H1 (cell line): ENCODE results near the gene CEACAM7. TPM values are rescaled to one million over a fixed set of nuclear protein-coding genes. Genes with fewer than 3 reads are reported as not detected.

Experiments used
- CHD1 ChIP-seq: IDR thresholded peaks from 2 replicates; pipeline ENCODE4 v1.6.1; 2012; ENCODE audit warnings: low read depth, low read length, improper control_type of control experiment
- KDM4A ChIP-seq: IDR thresholded peaks from one replicate; pipeline ENCODE4 v1.7.1; 2012; ENCODE audit warnings: low read depth, mild to moderate bottlenecking, moderate library complexity, low read length, inconsistent platforms; ENCODE audit not compliant: severe bottlenecking
- NANOG ChIP-seq: IDR thresholded peaks from 2 replicates; pipeline ENCODE4 v1.6.1; 2011; ENCODE audit warnings: low read length, low read depth, mild to moderate bottlenecking, inconsistent platforms; ENCODE audit not compliant: insufficient read depth, poor library complexity, severe bottlenecking
- SP1 ChIP-seq: IDR thresholded peaks from 2 replicates; pipeline ENCODE4 v1.6.1; 2011; ENCODE audit warnings: low read depth, low read length
- SRF ChIP-seq: IDR thresholded peaks from 2 replicates; pipeline ENCODE4 v1.6.1; 2011; ENCODE audit warnings: mild to moderate bottlenecking, low read depth, low read length, moderate library complexity
- TAF1 ChIP-seq: IDR thresholded peaks from 2 replicates; pipeline ENCODE4 v1.6.1; 2011; ENCODE audit warnings: mild to moderate bottlenecking, low read depth, low read length
- TAF7 ChIP-seq: optimal IDR thresholded peaks from 2 replicates; pipeline ENCODE3; 2011; ENCODE audit warnings: low read depth, mild to moderate bottlenecking, inconsistent platforms, low read length, moderate library complexity, borderline replicate concordance
- polyA plus RNA-seq, 7 experiments: library from polyadenylated mRNA; depleted of rRNA in 3 of 7; stranded (reverse) in 5 of 7; unstranded in 2 of 7; fragments of >200 nt in 5 of 7; fragments of 200-250 nt in 2 of 7; gene quantifications; 1 replicate in 5 of 7; 2 replicates in 1 of 7; 4 replicates in 1 of 7; pipeline versions ENCODE4 v1.2.1 to v1.2.3, GENCODE V29; 2011 to 2013; ENCODE audit warnings: missing spikeins in 2 of 7, mixed read lengths in 2 of 7
- total RNA-seq: library from RNA; stranded (reverse); fragmentation: NEBNext Ultra II Directional; extraction: Animal tissue kit (Norgen Biotek cat#: 25700); gene quantifications from 2 replicates; pipeline ENCODE4 v1.2.1, GENCODE V29; 2021
- TF ChIP-seq, protein P1 (sequence below): IDR thresholded peaks from 2 replicates; pipeline ENCODE4 v1.6.1; 2012; ENCODE audit warnings: low read length, inconsistent platforms
- TF ChIP-seq, protein P2 (sequence below): IDR thresholded peaks from 2 replicates; pipeline ENCODE4 v1.6.1; 2011; ENCODE audit warnings: low read depth, mild to moderate bottlenecking, low read length; ENCODE audit not compliant: insufficient read depth

Gene CEACAM7
- total and polyA plus RNA-seq, 2 of the 8 experiments (the other 6 are each of a cell fraction or from before 2014, with no cell fraction given), result not detected

DNA sequence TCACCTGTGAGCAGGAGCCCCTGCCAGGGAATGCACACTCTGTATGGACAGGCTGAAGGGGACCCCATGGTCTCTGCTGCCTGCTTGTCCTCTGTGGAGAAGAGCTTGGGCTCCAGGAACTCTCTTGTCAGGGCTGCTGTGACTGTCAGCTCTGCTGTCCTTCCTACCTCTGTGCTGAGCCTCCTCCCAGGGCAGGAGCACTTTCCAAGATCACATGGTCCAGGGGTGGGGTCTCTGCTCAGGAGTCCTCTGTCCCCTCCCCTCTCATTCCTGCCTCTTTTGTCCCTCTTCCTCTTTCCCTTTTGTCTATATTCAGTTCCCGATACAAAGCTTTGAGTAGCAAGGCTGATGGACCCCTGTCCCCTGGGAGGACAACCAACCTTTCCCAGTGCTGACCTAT, at the start of gene CEACAM7 (continued):
- TF ChIP-seq, protein P1, sequence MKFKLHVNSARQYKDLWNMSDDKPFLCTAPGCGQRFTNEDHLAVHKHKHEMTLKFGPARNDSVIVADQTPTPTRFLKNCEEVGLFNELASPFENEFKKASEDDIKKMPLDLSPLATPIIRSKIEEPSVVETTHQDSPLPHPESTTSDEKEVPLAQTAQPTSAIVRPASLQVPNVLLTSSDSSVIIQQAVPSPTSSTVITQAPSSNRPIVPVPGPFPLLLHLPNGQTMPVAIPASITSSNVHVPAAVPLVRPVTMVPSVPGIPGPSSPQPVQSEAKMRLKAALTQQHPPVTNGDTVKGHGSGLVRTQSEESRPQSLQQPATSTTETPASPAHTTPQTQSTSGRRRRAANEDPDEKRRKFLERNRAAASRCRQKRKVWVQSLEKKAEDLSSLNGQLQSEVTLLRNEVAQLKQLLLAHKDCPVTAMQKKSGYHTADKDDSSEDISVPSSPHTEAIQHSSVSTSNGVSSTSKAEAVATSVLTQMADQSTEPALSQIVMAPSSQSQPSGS, result no peak
- no peak for TF ChIP-seq SP1
- TF ChIP-seq TAF7, result no peak
- TF ChIP-seq, protein P2, sequence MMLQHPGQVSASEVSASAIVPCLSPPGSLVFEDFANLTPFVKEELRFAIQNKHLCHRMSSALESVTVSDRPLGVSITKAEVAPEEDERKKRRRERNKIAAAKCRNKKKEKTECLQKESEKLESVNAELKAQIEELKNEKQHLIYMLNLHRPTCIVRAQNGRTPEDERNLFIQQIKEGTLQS, result no peak
- no peak for TF ChIP-seq NANOG
- TF ChIP-seq TAF1, result no peak
- no peak for TF ChIP-seq SRF
- TF ChIP-seq KDM4A, result no peak
- TF ChIP-seq CHD1, result no peak
